ENCODE data around the gene KIF2C. TPM values are rescaled to one million over a fixed set of nuclear protein-coding genes. Genes with fewer than 3 reads are reported as not detected.

KIF2C gene
- polyA plus RNA-seq, 1 experiment: 35.3 TPM

DNA sequence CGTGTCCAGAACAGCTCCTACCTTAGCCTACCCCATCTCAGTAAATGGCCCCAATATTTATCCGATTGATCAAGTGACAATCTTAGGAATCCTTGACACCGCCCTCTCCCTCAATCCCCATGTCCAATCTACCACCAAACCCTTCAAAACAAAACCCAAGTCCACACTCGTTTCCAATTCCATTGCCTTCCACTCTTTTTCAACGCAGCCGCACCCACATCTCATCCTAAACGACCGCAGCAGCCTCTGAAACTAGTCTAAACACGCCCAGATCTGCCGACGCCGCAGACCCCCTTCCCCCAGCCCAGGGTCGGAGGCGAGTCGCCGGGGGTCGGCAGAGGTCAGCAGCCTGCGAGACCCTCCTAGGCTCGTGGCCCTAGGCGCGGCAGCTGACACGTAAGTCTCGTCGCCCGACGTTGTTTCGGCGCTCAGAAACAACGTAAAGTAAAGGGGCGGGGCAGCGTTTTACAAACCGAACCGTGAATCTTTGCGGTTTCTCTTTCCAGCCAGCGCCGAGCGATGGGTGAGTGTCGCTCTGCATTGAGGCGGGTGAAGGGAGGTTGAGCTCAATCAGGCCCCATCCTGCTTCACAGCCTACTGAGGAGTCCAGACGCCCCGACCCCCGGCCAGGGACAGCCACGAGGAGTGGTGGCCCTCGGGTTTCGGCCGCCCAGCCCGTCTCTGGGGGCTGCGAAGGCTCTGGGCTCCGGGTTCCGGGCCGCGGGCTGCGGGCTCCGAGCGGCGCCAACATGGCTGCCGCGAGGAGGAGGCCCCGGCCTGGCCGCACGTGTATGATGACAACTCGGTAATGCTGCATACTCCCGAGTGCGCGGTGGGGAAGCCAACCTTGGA is 35.7 kb downstream of the KIF2C start, which contains the start of gene RPS8:
Gene RPS8 (plus strand): TSS at position 463 of the 852 bp plus-strand sequence. CDS start 57 bp downstream, at position 520.
- ChIA-PET CTCF (interaction anchor here (0.7 to 4.1 kb wide), 7 partner anchors 8 to 44 kb away, joined by 3 to 15 read pairs (median 3); partner anchors contain the start of genes DYNLT4, PLK3 and RNU5D-1), POLR2A (interaction anchor here (0.6 to 1.6 kb wide), 3 partner anchors 25 to 45 kb away, joined by 3 to 4 read pairs (median 3); partner anchors contain the start of genes PLK3 and RNU5D-1)
- Histone ChIP-seq H3K27me3 (ENCODE audit: control insufficient read depth, insufficient read depth, low read length) (no peaks in the 10 kb centered on the region), H3K4me3 (ENCODE audit: low read depth, low read length) (peak within 1 kb of the TSS; percentile 86), H3K36me3 (ENCODE audit: control insufficient read depth, insufficient read depth, low read length) (peaks cover 19% of the 10 kb centered on the region)
- DNase-seq (ENCODE audit: low read depth): peak; percentile 65
- TF ChIP-seq, protein P1, sequence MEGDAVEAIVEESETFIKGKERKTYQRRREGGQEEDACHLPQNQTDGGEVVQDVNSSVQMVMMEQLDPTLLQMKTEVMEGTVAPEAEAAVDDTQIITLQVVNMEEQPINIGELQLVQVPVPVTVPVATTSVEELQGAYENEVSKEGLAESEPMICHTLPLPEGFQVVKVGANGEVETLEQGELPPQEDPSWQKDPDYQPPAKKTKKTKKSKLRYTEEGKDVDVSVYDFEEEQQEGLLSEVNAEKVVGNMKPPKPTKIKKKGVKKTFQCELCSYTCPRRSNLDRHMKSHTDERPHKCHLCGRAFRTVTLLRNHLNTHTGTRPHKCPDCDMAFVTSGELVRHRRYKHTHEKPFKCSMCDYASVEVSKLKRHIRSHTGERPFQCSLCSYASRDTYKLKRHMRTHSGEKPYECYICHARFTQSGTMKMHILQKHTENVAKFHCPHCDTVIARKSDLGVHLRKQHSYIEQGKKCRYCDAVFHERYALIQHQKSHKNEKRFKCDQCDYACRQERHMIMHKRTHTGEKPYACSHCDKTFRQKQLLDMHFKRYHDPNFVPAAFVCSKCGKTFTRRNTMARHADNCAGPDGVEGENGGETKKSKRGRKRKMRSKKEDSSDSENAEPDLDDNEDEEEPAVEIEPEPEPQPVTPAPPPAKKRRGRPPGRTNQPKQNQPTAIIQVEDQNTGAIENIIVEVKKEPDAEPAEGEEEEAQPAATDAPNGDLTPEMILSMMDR (IDR thresholded peaks at IDR 0.05; ENCODE audit: insufficient read depth, low read depth, low read length): no peak

- DNase-seq (ENCODE audit: low read depth): no peak
- Histone ChIP-seq H3K36me3 (ENCODE audit: control insufficient read depth, insufficient read depth, low read length) (peaks cover 25% of the 10 kb centered on the region), H3K4me3 (ENCODE audit: low read depth, low read length) (peak overlapping the region; percentile 86), H3K27me3 (ENCODE audit: control insufficient read depth, insufficient read depth, low read length) (no peaks in the 10 kb centered on the region)
- TF ChIP-seq, protein P1 (IDR thresholded peaks at IDR 0.05; ENCODE audit: insufficient read depth, low read depth, low read length): no peak
- ChIA-PET CTCF (interaction anchor here (0.7 to 4.1 kb wide), 6 partner anchors 9 to 45 kb away, joined by 3 to 15 read pairs (median 4); partner anchors contain the start of genes DYNLT4, PLK3 and RNU5D-1), POLR2A (interaction anchor here (0.9 to 1.6 kb wide), 2 partner anchors 24 to 45 kb away, joined by 3 to 4 read pairs; partner anchors contain the start of genes PLK3 and RNU5D-1)
Observed at GRCh38 chr1:44775930-44776729, 36.5 kb downstream of the KIF2C start.

DNA sequence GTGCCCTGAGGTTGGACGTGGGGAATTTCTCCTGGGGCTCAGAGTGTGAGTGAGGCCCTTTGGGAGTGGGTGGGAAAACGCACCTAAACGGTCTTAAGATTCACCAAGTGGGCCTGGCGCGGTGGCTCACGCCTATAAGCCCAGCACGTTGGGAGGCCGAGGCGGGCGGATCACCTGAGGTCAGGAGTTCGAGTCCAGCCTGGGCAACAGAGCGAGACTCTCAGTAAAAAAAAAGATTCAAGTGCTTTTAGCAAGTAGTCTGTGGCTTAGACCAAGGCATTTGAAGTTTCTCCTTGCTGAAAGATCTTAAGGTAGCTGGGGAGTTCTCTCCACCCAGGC is 37.1 kb downstream of the KIF2C start:
- TF ChIP-seq, protein P1 (IDR thresholded peaks at IDR 0.05; ENCODE audit: insufficient read depth, low read depth, low read length): no peak

DNA sequence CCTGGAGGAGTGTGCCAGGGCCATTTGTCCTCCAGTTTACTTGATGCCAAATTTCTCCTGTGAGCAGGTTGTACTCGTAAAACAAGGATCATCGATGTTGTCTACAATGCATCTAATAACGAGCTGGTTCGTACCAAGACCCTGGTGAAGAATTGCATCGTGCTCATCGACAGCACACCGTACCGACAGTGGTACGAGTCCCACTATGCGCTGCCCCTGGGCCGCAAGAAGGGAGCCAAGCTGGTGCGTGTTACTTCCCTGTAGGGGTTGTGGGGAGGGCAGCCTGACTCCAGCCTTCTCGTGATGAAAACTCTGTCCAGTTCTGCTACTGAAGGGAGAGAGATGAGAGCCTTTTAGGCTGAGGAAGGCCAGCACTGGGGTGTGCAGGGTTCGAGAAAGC is 37.9 kb downstream of the KIF2C start:
- TF ChIP-seq, protein P1 (IDR thresholded peaks at IDR 0.05; ENCODE audit: insufficient read depth, low read depth, low read length): no peak
- POLR2A ChIA-PET: no interaction called here
- Histone ChIP-seq H3K36me3 (ENCODE audit: control insufficient read depth, insufficient read depth, low read length) (peaks cover 25% of the 10 kb centered on the region), H3K27me3 (ENCODE audit: control insufficient read depth, insufficient read depth, low read length) (no peaks in the 10 kb centered on the region), H3K4me3 (ENCODE audit: low read depth, low read length) (no peak overlapping the region)
- CTCF ChIA-PET: interaction anchor here (1.0 to 4.1 kb wide), 3 partner anchors 9 to 46 kb away, joined by 3 to 15 read pairs (median 4); partner anchors contain the start of gene RNU5D-1
- DNase-seq (ENCODE audit: low read depth): no peak

More for the DNA sequence above, 37.1 kb downstream of the KIF2C start:
- ChIA-PET POLR2A (interaction anchor here (0.9 kb wide), 1 partner anchor 46 kb away, joined by 3 read pairs; the partner anchor contains the start of gene RNU5D-1), CTCF (interaction anchor here (1.3 to 4.1 kb wide), 3 partner anchors 8 to 45 kb away, joined by 3 to 15 read pairs (median 4); partner anchors contain the start of gene RNU5D-1)
- peak overlapping the region; percentile 86 for H3K4me3 ChIP-seq (ENCODE audit: low read depth, low read length)
- H3K36me3 ChIP-seq (ENCODE audit: control insufficient read depth, insufficient read depth, low read length): peaks cover 25% of the 10 kb centered on the region
- no peaks in the 10 kb centered on the region for H3K27me3 ChIP-seq (ENCODE audit: control insufficient read depth, insufficient read depth, low read length)
- no peak for DNase-seq (ENCODE audit: low read depth)

All from BJ (cell line).